Limb (tissue), 2 donors: ENCODE measurements around the gene PITX3.

Experiments used
- DNase-seq, 2 donors: peaks; one replicate each; pipeline ENCODE4 v3.0.0-alpha.2; 2016; ENCODE audit errors: extremely low spot score in 2 of 2

Gene PITX3

GRCh38 chr10:102241444-102242117, at the start of gene PITX3:
PITX3 (minus strand) TSS chr10:102241512; CDS start chr10:102232080, 9,432 bp downstream.
- DNase-seq: peak; percentile 94 to 97

- DNase-seq: no peak
Measured at GRCh38 chr10:102289840-102290239, 48.5 kb upstream of the PITX3 start.

GRCh38 chr10:102289356-102289755, 48.0 kb upstream of the PITX3 start:
- DNase-seq: no peak

- no peak for DNase-seq
Measured at GRCh38 chr10:102287991-102288390, 46.7 kb upstream of the PITX3 start.

GRCh38 chr10:102287538-102287937, 46.2 kb upstream of the PITX3 start:
- no peak for DNase-seq

- no peak for DNase-seq
Measured at GRCh38 chr10:102286216-102286615, 44.9 kb upstream of the PITX3 start.

GRCh38 chr10:102285133-102285532, 43.8 kb upstream of the PITX3 start:
- no peak for DNase-seq

GRCh38 chr10:102284531-102284930, 43.2 kb upstream of the PITX3 start:
- DNase-seq: no peak

- DNase-seq: no peak
Measured at GRCh38 chr10:102283890-102284289, 42.6 kb upstream of the PITX3 start.

- no peak for DNase-seq
Measured at GRCh38 chr10:102283488-102283887, 42.2 kb upstream of the PITX3 start.

GRCh38 chr10:102281102-102281487, 39.8 kb upstream of the PITX3 start:
- peak in 1 of 2 donors; percentile 48 for DNase-seq

- DNase-seq: peak; percentile 68 to 80
Measured at GRCh38 chr10:102280397-102281101, 39.2 kb upstream of the PITX3 start.

- DNase-seq: no peak
Measured at GRCh38 chr10:102279104-102279503, 37.8 kb upstream of the PITX3 start.

- no peak for DNase-seq
Measured at GRCh38 chr10:102275343-102275742, 34.0 kb upstream of the PITX3 start.

- no peak for DNase-seq
Measured at GRCh38 chr10:102274062-102274461, 32.8 kb upstream of the PITX3 start.

GRCh38 chr10:102269017-102269416, 27.7 kb upstream of the PITX3 start:
- peak in 1 of 2 donors; percentile 44 for DNase-seq

GRCh38 chr10:102268375-102268888, 27.1 kb upstream of the PITX3 start:
- DNase-seq: no peak

- no peak for DNase-seq
Measured at GRCh38 chr10:102267748-102268147, 26.4 kb upstream of the PITX3 start.

GRCh38 chr10:102266670-102267069, 25.4 kb upstream of the PITX3 start:
- DNase-seq: no peak

- DNase-seq: no peak
Measured at GRCh38 chr10:102264371-102264770, 23.1 kb upstream of the PITX3 start.

- no peak for DNase-seq
Measured at GRCh38 chr10:102262744-102263370, 21.5 kb upstream of the PITX3 start.

GRCh38 chr10:102261842-102262241, 20.5 kb upstream of the PITX3 start:
- DNase-seq: no peak
